HG03571 (cell line): ENCODE data around the gene KLRK1.
"Not testable (repeated sequence)": the region's sequence is repeated elsewhere in the genome, so short reads cannot be mapped to it uniquely, and the experiment has no call there.

ENCODE experiments used
- ATAC-seq: cut with Tn5 transposase; IDR thresholded peaks from one replicate; pipeline ENCODE4 v1.9.1; 2021; ENCODE audit not compliant: unreplicated experiment

Gene KLRK1

DNA sequence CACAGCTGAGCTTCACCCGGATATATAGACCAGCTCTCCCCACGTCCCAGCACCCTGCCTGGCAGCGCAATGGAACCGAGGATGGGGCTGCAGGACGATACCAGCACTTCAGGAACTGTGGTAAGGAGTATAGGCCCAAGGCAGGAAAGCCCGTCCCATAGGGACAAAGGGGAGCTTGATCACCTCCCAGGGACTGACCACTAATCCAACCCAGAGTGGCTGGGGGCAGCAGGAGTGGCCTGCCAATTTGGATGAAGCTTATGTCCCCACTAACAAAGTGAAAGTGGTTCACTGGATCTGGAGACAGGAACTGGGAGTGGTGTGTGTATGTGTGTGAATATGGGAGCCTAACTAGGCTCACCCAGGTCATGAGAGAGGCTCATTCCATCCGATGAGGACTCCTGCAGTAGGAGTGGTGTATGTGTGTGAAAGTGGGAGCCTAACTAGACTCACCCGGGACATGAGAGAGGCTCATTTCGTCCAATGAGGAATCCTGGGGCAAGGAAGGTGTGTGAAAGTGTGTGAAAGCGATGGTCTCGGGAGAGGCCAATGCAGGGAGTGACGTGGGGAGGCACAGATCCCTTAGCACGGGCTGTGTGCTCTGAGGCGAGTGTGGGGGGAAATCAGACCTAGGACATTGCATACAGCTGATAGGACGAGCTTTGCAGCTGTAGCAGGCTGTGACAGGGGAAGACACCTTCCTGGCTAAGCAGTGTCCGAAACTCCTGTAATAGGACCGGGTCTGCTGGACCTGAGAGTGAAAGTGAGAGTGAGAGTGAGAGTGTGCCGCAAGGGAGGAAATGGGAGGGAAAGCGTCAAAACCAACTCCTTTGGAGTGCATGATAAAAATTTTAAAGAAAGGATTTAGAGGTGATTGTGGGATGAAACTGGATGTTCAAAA, 25.7 kb downstream of the KLRK1 start:
- ATAC-seq, result peak; percentile 92

DNA sequence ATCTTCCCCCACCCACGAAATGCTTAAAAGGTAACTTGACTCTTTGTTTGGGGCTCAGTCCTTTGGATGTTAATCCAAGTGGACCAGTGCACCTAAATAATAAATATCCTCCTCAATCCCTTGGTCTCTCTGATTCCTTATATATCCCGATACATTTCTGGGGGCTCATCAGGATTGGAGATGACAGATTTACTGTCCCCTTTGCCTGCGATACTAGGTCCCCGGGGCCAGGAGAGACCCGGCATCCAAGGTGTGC, 26.3 kb downstream of the KLRK1 start:
- no peak for ATAC-seq

DNA sequence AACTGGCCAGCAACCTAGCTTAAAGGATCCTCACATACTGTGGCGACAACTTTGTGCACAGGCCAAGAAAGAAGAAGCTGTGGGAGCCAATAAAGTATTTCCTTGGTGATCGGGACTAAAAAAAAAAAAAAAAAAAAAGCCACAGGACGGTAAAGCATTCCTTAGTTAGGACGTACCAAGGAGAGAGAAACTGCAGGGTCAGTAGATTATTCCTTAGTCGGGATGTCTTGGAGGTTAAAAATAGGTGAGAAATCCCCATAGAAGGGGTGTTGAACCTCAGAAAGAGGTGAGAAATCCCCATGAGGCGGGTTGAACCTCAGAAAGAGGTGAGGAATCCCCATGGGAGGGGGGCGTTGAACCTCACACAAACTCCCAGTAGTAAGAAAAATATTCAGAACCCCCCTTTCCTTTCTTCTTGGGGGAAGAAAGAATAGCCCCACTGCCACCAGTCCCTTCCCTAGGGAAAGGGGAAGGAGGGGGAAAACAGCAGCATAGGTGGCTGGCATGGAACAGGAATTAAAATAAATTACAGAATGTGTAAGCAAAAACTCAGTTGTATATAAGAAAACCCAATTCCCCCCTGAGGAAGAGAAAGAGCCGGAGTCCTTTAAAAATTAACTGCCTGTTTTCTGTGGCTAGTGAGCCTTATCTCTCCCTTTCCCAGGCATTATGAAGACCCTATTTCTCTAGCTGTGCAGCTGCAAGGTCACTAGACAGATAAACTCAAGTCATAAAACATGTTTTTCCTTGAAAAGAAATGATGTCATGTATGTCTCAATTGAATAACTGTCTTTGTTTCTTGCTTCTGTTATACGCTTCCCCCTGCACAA, 26.8 kb downstream of the KLRK1 start:
- no peak for ATAC-seq

DNA sequence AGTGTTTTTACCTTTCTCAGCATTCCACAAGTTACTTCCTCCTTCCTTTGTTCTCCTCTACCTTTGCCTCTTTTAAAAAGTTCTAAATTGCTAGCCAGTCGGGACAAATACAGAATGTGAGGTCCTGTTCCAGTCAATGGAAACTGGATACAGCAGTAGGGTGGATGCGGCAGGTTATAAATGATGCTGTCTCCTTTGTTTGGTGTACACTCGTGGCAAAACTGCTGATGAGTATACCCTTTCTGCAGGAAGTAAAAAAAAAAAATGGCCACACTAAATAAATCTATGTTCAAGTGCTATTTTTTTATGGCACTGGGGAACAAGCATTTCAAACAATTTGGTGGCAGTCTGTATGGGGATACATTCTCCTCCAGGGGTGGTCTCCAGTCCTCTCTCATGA, 27.5 kb downstream of the KLRK1 start:
- ATAC-seq, result no peak

DNA sequence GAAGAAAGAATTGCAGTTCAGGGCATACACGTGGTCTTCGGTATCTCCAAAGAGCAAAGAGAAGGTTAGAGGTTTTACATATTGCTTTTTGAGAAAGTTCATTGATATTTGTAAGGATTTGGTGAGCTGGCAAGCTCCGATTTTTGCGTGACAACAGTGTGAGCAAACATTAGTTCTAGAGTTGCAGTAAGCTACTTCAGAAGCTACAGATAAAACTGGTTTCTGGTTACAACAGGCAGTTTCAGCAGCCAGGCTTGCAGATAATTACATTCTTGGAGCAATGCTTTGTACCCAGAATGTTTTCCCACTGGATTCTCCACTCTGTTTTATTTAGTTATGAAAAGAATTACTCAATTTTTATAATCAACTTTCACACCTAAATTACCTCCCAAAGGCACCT, 28.2 kb downstream of the KLRK1 start:
- no peak for ATAC-seq

GRCh38 chr12:10361084-10361483, 28.8 kb downstream of the KLRK1 start:
- no peak for ATAC-seq

DNA sequence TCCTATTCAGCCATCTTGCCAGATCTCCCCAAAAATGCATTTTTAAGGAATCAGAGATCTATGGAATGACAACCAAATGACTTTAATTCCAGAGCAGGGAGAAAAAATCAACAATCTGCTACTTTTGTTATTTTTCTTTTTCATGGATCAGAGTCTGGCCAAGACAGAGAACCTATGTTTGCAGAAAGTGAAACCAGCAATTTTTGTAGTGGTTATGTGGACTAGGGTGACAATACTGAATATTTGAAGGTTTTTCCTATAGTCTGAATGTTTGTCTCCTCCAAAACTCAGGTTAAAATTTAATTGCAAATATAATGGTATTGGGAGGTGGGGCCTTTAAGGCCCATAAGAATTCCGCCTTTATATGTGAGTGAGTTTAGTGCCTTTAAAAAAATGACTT, 30.9 kb downstream of the KLRK1 start:
- ATAC-seq, result no peak

GRCh38 chr12:10358131-10358530, 31.7 kb downstream of the KLRK1 start:
- ATAC-seq, result no peak

GRCh38 chr12:10354502-10354901, 35.3 kb downstream of the KLRK1 start:
- no peak for ATAC-seq

DNA sequence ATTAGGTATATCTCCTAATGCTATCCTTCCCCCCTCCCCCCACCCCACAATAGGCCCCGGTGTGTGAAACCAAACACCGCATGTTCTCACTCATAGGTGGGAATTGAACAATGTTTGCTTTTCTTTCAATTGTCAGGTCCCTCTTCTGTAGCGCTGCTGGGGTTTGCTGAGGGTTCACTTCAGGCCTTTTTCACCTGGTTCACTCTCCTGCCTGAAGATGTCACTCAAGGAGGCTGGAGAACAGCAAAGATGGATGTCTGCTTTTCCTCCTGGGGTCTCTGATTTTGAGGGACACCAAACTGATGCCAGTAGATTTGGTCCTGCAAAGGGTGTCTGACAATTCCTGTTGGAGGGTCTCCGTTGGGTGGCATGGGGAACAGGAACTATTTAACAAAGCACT, 35.8 kb downstream of the KLRK1 start:
- ATAC-seq, result no peak

DNA sequence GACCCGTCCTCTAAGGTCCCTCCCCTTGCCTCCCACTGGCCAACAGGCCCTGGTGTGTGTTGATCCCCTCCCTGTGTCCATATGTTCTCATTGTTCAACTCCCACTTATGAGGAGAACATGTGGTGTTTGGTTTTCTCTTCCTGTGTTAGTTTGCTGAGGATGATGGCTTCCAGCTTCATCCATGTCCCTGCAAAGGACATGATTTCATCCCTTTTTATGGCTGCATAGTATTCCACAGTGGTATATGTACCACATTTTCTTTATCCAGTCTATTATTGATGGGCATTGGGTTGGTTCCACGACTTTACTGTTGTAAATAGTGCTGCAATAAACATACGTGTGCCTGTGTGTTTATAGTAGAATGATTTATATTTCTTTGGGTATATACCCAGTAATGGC, 38.4 kb downstream of the KLRK1 start:
- not testable (repeated sequence) for ATAC-seq

GRCh38 chr12:10341892-10342509, 47.8 kb downstream of the KLRK1 start:
- no peak for ATAC-seq

DNA sequence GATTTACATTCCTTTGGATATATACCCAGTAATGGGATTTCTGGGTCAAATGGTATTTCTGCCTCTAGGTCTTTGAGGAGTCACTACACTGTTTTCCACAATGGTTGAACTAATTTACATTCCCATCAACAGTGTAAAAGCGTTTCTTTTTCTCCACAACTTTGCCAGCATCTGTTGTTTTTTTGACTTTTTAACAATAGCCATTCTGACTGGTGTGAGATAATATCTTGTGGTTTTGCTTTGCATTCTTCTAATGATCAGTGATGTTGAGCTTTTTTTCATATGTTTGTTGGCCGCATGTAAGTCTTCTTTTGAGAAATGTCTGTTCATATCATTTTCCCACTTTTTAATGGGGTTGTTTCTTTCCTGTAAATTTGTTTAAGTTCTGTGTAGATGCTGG, 48.9 kb downstream of the KLRK1 start:
- ATAC-seq, result not testable (repeated sequence)

- ATAC-seq, result no peak
These were observed 50.6 kb downstream of the KLRK1 start for GRCh38 chr12:10339053-10339840.

DNA sequence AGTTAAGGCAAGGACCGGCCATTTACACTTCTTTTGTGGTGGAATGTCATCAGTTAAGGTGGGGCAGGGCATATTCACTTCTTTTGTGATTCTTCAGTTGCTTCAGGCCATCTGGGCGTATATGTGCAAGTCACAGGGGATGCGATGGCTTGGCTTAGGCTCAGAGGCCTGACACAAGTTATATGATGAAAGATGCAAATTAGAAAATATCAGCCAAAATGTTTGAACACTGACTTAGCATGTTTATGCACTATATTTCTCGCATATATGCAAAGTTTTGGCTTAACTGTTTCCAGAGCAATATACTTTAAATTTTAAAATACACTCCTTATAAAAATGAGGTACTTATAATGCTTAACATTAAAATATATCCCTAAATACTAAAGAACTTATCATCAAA, 51.4 kb downstream of the KLRK1 start:
- ATAC-seq, result not testable (repeated sequence)

- ATAC-seq, result not testable (repeated sequence)
These were observed 53.6 kb downstream of the KLRK1 start for GRCh38 chr12:10336196-10336595.

DNA sequence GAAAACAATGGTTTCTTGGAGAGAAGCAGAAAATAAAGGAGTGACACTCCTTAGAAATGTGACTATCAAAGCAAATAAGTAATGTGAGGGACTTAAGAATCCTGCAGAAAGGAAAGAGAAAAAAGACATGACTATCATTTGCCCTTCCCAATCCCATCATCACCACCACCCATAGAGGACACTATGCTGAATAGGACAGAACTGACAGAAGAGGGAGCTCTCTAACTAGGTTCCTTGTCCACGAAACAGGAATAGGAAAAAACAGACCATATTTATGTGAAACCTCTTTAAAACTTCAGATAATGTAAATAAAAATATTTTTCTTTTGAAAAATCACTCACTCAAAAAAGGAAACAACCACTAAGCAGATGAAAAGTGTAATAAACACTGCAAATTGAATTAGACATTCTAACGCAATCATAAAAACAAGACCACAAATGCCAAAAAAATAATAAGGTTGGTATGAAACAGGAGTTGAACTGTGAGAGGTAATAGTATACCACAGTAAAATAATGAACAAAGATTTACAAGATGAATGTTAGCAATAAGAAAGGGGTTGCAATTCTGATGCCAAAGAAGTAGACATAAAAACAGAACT, 58.1 kb downstream of the KLRK1 start:
- no peak for ATAC-seq

DNA sequence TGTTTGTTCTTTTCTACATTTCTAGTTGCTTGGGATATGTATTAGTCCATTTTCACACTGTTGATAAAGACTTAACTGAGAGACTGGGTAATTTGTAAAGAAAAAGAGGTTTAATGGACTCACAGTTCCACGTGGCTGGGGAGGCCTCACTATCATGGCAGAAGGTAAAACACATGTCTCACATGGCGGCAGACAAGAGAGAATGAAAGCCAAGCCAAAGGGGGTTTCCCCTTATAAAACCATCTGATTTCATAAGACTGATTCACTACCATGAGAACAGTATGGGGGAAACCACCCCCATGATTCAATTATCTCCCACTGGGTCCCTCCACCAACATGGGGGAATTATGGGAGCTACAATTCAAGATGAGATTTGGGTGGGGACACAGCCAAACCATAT, 61.1 kb downstream of the KLRK1 start:
- ATAC-seq, result not testable (repeated sequence)
